GM19468 (cell line): ENCODE measurements around the gene PKDCC.
"Not testable (repeated sequence)": the region's sequence is repeated elsewhere in the genome, so short reads cannot be mapped to it uniquely, and the experiment has no call there.

Experiments used
- ATAC-seq: cut with Tn5 transposase; IDR thresholded peaks from one replicate; pipeline ENCODE4 v1.9.1; 2021; ENCODE audit warnings: mild to moderate bottlenecking, moderate library complexity, moderate number of reproducible peaks; ENCODE audit not compliant: unreplicated experiment; ENCODE audit errors: extremely low read depth

Gene PKDCC

GRCh38 chr2:42060718-42061619, 13.1 kb downstream of the PKDCC start:
- ATAC-seq = no peak

DNA sequence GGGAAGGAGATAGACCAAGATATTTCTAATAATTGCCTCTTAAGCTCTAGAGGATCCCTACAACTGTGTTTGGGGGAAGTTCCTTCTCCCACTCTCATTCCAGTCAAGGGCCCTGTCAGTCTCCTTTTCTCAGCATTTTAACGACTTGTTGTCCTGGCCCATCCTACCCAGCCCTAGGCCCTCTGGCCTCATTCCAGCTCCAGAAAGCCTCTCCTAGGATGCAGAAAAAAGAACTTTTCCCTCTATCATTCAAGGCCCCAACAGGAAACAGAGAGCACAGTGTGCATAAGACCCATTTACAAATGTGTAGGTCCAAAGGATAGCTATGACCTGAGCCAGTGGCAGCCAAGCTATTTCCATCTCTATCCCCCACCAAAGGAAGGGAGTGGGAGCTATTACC, 14.0 kb downstream of the PKDCC start:
- no peak for ATAC-seq

DNA sequence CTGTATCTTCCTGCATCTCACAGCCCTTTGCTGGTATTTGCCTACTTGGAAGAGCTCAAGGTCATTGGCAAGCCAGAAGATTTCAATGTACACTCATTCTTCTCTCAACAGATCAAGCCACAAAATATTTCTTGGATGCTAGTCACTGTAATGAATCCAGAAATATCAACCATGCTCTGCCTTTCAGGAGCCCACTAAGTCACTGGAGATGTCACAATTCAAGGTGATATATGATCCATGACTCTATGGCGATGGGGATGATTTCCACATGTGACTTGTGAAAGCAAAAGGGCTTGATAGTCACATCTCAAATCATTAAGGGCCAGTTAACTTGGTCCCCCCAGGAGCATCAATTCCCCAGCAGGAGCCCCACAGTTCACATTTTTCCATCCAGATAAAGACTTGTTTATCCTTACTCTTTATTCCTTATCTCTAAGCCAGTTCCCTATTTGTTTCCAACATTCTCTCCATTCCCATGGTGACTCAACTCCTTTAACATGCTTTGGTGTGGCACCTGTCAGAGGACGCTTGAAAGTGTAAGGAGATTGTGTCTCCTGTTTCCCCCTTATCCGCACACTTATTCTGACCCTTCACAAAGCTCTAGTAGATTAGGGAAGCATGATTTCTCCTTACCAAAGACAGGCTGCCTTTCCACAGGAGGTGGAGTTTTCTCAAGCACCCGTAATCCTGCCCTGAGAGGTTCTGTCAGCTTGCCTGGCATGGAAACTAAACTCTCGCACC, 15.8 kb downstream of the PKDCC start:
- no peak for ATAC-seq

DNA sequence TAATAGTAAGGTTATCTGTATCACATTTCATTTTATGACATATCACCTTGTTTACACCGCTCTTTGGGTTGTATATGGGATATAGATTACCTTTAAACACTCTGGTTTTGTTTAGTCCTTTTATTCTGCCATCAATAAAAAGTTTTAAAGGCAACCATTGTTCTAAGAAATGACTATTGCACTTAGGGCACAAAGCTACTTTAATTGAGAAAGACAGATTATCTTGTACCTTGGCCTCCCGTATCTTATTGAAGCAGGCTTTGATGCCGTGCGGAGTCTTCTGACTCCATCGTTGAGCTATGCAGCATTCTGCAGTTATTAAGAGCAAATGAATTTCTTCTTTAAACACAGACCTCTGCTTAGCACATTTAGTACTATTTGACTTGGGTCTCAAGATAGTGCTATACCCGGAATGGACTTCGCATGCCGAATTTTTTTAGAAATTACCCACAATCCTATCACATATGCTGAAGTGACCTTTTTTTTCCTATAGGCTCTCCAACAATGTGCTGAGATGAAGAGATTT, 16.7 kb downstream of the PKDCC start:
- no peak for ATAC-seq

DNA sequence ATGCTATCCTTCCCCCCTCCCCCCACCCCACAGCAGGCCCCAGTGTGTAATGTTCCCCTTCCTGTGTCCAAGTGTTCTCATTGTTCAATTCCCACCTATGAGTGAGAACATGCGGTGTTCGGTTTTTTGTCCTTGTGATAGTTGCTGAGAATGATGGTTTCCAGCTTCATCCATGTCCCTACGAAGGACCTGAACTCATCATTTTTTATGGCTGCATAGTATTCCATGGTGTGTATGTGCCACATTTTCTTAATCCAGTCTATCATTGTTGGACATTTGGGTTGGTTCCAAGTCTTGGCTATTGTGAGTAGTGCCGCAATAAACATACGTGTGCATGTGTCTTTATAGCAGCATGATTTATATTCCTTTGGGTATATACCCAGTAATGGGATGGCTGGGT, 17.9 kb downstream of the PKDCC start:
- ATAC-seq = not testable (repeated sequence)

DNA sequence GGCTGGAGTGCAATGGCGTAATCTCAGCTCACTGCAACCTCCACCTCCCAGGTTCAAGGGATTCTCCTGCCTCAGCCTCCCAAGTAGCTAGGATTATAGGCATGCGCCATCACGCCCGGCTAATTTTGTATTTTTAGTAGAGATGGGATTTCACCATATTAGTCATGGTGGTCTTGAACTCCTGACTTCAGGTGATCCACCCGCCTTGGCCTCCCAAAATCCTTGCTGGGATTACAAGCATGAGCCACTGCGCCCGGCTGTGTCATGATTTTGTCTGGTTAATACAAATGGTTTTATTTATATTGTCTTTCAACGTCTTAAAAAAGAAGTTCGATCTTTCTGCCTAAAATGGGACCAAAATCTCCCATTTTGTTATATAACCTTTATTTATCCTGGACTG, 19.2 kb downstream of the PKDCC start:
- ATAC-seq = not testable (repeated sequence)

DNA sequence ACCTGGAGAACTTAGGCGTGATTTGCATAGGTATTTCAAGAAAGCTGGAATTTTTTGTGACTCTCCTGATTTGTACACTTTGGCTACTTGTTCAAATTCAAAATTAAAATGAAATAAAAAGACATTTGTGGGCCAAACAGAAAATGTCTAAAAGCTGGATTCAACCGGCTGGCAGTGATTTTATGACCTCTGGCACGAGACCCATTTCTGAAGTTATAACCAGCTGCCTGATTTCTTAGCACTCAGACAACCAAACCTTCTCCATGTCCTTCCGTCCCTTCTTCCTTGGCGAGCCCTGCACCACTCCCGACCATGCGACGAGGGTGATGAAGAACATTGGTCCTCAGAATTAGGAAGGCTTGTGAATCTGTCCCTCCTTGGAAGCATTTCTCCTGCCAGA, 19.7 kb downstream of the PKDCC start:
- no peak for ATAC-seq

- no peak for ATAC-seq
Measured at GRCh38 chr2:42068571-42069178, 20.9 kb downstream of the PKDCC start.

DNA sequence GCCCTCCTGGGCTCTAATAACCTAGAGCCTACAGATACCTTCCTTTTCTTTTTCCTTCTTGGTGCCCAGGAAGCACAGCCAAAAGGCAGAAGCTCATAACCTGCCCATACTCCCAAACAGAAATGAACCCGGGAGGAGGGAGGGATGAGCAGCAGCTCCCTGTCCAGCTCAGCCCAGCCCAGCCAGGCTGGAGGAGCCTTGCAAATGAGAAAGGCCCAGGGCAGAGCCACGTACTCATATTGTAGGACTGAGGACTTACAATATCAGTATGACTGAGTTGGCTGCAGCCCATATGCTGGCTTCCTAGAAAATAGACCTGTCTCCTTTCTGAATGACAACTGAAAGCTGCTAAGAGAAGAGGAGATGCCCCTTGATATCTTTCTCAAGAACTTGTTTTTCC, 21.7 kb downstream of the PKDCC start:
- ATAC-seq = no peak

- no peak for ATAC-seq
Measured at GRCh38 chr2:42071791-42072190, 24.0 kb downstream of the PKDCC start.

DNA sequence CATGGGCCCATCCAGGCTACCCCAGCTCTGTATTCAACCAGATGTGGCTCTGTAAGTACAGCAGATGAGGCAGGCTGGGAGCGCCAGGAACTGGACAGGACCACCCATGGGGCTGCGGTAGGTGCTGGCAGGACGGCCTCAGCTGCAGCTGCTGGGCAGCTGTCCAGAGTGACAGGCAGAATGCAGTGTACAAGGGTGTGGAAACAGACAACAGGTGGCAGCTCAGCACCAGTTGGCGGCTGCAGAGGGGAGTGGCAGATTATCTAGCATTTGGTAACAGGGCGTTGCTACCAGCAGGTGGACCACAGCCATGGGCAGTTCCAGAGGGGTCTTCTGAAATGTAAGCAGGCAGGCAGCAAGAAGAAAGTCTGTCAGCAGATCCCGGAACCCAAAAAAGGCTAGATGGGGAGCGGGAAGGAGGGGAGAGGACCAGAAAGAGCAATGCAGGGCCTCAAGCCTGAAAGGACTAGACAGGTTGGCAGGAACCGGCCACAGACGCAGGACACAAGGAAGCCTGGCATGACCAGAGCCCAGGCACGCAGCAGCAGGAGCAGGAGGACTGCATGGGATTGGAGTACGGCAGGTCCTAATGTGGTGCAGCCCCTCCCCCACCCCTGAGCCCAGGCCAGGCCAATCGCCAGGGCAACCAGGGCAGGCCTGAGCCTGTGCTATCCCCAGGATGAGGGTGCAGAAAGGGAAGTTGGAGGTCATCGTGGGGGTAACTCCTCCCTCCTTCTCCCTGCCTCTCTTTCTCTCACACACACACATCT, 24.7 kb downstream of the PKDCC start:
- ATAC-seq = no peak

- no peak for ATAC-seq
Measured at GRCh38 chr2:42073739-42074503, 26.1 kb downstream of the PKDCC start.

DNA sequence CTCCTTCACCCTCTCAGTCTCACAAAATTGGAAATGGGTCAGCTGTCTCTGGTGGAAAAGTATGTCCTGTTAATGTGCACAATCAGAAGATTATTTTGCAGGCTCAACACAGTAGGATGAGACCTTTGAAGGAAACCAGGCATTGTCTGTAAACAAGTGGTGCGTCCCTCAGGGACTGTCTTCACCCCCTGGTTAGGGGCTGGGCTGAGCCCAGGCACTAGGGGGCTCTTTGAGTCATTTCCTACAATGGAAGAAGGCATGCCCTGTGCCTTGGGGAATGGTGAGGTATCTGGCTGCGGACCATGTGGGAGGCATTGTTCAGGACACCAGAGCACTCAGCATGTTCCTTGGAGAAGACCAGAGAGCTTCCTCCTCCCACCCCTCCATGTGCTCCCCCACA, 26.8 kb downstream of the PKDCC start:
- no peak for ATAC-seq

GRCh38 chr2:42076357-42077225, 28.8 kb downstream of the PKDCC start:
- ATAC-seq = no peak

DNA sequence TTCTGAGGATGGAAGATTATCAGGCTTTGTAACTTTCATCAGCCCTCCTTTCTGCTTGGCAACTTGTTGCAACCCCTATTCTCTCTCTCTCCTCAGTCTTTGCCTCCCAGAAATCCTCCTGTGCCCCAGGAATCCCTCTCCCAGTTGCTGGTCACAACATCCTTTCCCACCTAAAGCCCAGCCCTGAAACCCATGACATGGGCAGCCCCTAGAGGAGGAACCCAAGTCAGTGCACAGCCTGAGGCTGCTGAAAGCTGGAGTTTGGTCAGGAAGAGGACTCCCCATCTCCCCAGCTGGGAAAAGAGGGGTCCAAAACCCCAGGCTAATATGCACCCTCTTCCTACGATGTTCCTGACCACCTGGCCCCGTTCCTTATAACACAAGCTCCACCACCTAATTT, 29.5 kb downstream of the PKDCC start:
- ATAC-seq = no peak

DNA sequence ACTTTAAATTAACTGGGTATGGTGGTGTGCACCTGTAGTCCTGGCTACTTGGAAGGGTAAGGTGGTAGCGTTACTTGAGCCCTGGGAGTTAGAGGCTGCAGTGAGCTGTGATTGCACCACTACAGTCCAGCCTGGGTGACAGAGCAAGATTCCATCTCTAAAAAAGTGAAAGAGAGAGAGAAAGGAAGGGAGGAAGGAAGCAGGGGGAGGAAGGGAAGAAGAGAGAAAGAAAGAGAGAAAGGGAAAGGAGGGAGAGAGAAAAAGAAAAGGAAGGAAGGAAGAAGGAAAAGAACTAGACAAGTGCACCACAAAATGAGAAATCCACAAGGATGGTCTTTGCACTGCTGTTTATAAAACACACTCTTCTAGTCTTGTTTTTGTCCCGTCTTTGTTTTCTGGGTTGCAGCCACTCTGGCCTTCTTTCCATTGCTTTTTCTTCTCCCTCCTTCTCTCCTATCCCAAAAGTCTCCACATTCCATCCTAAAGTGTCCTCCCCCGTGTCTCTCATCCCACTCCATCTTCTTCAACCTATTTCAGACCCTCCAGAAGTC, 32.0 kb downstream of the PKDCC start:
- no peak for ATAC-seq

GRCh38 chr2:42081151-42081550, 33.3 kb downstream of the PKDCC start:
- not testable (repeated sequence) for ATAC-seq

DNA sequence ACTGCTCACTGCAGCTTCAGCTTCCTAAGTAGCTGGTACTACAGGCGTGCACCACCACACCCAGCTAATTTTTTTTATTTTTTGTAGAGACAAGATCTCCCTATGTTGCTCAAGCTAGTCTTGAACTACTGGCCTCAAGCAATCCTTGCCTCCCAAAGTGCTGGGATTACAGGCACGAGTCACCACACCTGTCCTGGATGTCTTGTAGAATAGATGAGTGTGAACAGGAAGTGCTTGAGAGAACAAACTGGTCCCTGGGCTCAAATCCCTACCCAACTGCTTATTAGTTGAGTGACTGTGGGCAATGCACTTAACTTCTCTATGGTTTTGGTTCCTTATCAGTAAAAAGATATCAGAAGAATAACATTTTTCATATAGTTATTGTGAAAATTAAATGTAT, 34.2 kb downstream of the PKDCC start:
- ATAC-seq = no peak
